K562 (cell line): ENCODE results near the gene CNTN6. TPM values are rescaled to one million over a fixed set of nuclear protein-coding genes. Genes with fewer than 3 reads are reported as not detected.

Experiments used
- HMG20A ChIP-seq: fragments of 450-650 bp; formaldehyde crosslinking; conservative IDR thresholded peaks from 2 replicates; pipeline ENCODE4 v1.4.0; 2020; ENCODE audit warnings: mild to moderate bottlenecking, mixed read lengths
- REST ChIP-seq, 2 experiments: fragments of 450-650 bp; formaldehyde crosslinking in 1 of 2; IDR thresholded peaks; 2 replicates each; pipeline versions ENCODE4 v1.4.0 to v1.6.1; 2014 to 2020; ENCODE audit warnings: mild to moderate bottlenecking in 2 of 2, borderline replicate concordance in 1 of 2, low read depth in 1 of 2
- SMAD2 ChIP-seq: fragments of 150-350 bp; IDR thresholded peaks from 2 replicates; pipeline ENCODE4 v1.6.1; 2014; ENCODE audit warnings: low read depth, mild to moderate bottlenecking, low read length
- TSHZ1 ChIP-seq: fragments of 250-450 bp; sonication (Bioruptor Pico); IDR thresholded peaks from 2 replicates; pipeline ENCODE4 v1.4.0; 2020; ENCODE audit warnings: mild to moderate bottlenecking, moderate library complexity
- ZNF316 ChIP-seq: fragments of 450-650 bp; IDR thresholded peaks from 2 replicates; pipeline ENCODE4 v1.6.1; 2016
- polyA plus RNA-seq, 8 experiments: library from polyadenylated mRNA; depleted of rRNA in 4 of 8; stranded (reverse) in 5 of 8; unstranded in 3 of 8; fragments of >200 nt; fragmentation: Nextera tagmentation in 2 of 8; fragmentation: Illumina TruSeq in 1 of 8; extraction: Ambion mirVana in 2 of 8; extraction: Trizol in 1 of 8; gene quantifications; 2 replicates each; pipeline versions ENCODE4 v1.2.1 to v1.2.3, GENCODE V29; 2011 to 2014; ENCODE audit warnings: inconsistent platforms in 1 of 8, missing spikeins in 1 of 8
- total RNA-seq, 7 experiments: library from RNA; depleted of rRNA in 6 of 7; stranded (reverse); fragments of >200 nt in 6 of 7; fragmentation: Illumina TruSeq in 2 of 7; extraction: Trizol in 2 of 7; gene quantifications; 2 replicates each; pipeline versions ENCODE4 v1.2.1 to v1.2.3, GENCODE V29; 2011 to 2021; ENCODE audit warnings: low replicate concordance in 1 of 7

CNTN6 gene
- total and polyA plus RNA-seq, 9 of the 15 experiments (the other 6 are each of a cell fraction or from before 2014, with no cell fraction given): not detected

- TF ChIP-seq REST (IDR thresholded peaks at IDR 0.05; ENCODE audit: borderline replicate concordance): no peak
- no peak for TF ChIP-seq REST (CRISPR knock-in tag; IDR thresholded peaks at IDR 0.05; ENCODE audit: low read depth)
- TF ChIP-seq ZNF316: no peak
- no peak for TF ChIP-seq SMAD2
- TF ChIP-seq HMG20A: no peak
- no peak for TF ChIP-seq TSHZ1 (CRISPR knock-in tag)
Observed at GRCh38 chr3:1056744-1057143, 36.1 kb upstream of the CNTN6 start (continued).
